ENCODE measurements around the gene JPT1. TPM values are rescaled to one million over a fixed set of nuclear protein-coding genes. Genes with fewer than 3 reads are reported as not detected.

JPT1 gene
- total RNA-seq, 1 experiment from 2014 or later = 448 TPM

DNA sequence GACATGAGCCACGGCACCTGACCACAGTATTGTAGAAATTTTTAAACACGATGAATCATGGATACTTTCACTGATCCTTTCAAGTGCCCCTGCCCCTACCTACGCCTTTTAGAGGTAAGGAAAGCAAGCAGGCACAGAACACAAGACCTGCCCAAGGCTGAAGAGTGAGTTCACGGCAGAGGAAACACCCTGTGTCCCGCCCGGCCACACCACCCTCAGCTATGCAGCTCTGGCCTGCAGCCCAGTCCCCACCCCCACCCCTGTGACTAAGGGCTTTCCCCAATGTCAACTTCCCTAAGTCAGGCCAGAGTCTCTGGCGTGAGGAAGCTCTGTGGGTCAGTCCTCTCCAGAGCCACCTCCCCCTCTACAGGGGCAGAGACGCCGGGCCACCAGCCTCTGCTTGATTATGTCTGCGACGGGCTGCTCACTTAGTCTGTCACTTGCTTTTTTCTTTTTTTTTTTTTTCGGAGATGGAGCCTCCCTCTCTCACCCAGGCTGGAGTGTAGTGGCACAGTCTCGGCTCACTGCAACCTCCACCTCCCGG, 58.2 kb downstream of the JPT1 start:
- ChIA-PET POLR2A (no interaction called here), CTCF (no interaction called here)
- peak; percentile 73 for ATAC-seq
- TF ChIP-seq, protein P1, sequence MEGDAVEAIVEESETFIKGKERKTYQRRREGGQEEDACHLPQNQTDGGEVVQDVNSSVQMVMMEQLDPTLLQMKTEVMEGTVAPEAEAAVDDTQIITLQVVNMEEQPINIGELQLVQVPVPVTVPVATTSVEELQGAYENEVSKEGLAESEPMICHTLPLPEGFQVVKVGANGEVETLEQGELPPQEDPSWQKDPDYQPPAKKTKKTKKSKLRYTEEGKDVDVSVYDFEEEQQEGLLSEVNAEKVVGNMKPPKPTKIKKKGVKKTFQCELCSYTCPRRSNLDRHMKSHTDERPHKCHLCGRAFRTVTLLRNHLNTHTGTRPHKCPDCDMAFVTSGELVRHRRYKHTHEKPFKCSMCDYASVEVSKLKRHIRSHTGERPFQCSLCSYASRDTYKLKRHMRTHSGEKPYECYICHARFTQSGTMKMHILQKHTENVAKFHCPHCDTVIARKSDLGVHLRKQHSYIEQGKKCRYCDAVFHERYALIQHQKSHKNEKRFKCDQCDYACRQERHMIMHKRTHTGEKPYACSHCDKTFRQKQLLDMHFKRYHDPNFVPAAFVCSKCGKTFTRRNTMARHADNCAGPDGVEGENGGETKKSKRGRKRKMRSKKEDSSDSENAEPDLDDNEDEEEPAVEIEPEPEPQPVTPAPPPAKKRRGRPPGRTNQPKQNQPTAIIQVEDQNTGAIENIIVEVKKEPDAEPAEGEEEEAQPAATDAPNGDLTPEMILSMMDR (IDR thresholded peaks at IDR 0.05) = no peak
- TF ChIP-seq TCF7L2 (IDR thresholded peaks at IDR 0.05; ENCODE audit: low read depth, low read length) (no peak), POLR2AphosphoS5 (IDR thresholded peaks at IDR 0.05; ENCODE audit: low read depth, low read length) (peak; percentile 53; the same call in 1 of the 2 replicates), SIN3A (IDR thresholded peaks at IDR 0.05; ENCODE audit: borderline replicate concordance, insufficient read depth, low read depth, low read length) (no peak)
- TF ChIP-seq, protein P2, sequence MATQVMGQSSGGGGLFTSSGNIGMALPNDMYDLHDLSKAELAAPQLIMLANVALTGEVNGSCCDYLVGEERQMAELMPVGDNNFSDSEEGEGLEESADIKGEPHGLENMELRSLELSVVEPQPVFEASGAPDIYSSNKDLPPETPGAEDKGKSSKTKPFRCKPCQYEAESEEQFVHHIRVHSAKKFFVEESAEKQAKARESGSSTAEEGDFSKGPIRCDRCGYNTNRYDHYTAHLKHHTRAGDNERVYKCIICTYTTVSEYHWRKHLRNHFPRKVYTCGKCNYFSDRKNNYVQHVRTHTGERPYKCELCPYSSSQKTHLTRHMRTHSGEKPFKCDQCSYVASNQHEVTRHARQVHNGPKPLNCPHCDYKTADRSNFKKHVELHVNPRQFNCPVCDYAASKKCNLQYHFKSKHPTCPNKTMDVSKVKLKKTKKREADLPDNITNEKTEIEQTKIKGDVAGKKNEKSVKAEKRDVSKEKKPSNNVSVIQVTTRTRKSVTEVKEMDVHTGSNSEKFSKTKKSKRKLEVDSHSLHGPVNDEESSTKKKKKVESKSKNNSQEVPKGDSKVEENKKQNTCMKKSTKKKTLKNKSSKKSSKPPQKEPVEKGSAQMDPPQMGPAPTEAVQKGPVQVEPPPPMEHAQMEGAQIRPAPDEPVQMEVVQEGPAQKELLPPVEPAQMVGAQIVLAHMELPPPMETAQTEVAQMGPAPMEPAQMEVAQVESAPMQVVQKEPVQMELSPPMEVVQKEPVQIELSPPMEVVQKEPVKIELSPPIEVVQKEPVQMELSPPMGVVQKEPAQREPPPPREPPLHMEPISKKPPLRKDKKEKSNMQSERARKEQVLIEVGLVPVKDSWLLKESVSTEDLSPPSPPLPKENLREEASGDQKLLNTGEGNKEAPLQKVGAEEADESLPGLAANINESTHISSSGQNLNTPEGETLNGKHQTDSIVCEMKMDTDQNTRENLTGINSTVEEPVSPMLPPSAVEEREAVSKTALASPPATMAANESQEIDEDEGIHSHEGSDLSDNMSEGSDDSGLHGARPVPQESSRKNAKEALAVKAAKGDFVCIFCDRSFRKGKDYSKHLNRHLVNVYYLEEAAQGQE (IDR thresholded peaks at IDR 0.05; ENCODE audit: insufficient read depth in 1 of 2, low read depth in 2 of 2, low read length in 1 of 2) = no peak
- DNase-seq (ENCODE audit: low read depth, low spot score) = peak; percentile 80
- BruUV-seq (replicated peaks) = no TSS peak
- H3K4me3 ChIP-seq (ENCODE audit: low read depth in 2 of 2, low read length in 2 of 2) = no peak overlapping the region
- in situ Hi-C loops (cut with HindIII; ENCODE audit: low pct_unique_long_range_greater_than_20kb, low sequenced_read_pairs) (no loop called here), intact Hi-C loops (cut with micrococcal nuclease; ENCODE audit: unreplicated experiment) (no loop called here)
- no peaks in the 10 kb centered on the region for H3K9me3 ChIP-seq (ENCODE audit: control insufficient read depth, insufficient read depth, low read depth, low read length)
- H3K4me1 ChIP-seq (ENCODE audit: control insufficient read depth, insufficient read depth, low read length) = peaks cover 35% of the 10 kb centered on the region
- H3K27ac ChIP-seq (ENCODE audit: low read length) = peak overlapping the region; percentile 30; the same call in 1 of the 2 replicates
- H3K27me3 ChIP-seq (ENCODE audit: control insufficient read depth, insufficient read depth, low read length) = no peaks in the 10 kb centered on the region
- peaks cover 2% of the 10 kb centered on the region; the same call in 1 of the 2 replicates for H3K36me3 ChIP-seq (ENCODE audit: control insufficient read depth, insufficient read depth, low read length)

DNA sequence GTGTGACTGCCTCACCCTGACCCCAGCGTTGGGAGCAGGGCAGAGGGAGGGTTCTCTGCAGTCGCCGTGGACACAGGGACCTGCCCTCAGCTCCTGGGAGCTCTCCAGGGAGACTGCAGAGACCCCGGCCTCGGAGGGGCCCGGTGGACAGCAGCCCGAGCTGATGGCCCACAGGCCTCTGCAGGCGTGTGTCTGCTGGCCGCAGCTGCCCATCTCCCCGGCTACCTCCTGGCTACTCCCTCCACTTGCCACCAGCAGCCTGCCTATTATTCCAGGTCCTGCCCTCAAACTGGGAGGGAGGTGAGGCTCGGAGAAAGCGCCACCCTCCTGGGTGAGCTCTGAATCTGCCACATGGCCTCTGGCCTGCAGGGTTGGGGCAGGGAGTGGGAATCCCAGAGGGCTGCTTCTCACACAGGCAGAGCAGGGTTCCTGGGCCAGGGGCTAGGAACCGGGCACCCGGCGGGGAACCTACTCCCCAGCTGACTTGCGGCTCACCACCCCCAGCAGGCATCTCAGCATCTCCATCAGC, 59.4 kb downstream of the JPT1 start:
- peaks cover 47% of the 10 kb centered on the region for H3K4me1 ChIP-seq (ENCODE audit: control insufficient read depth, insufficient read depth, low read length)
- no peak for TF ChIP-seq TCF7L2 (IDR thresholded peaks at IDR 0.05; ENCODE audit: low read depth, low read length)
- TF ChIP-seq SIN3A (IDR thresholded peaks at IDR 0.05; ENCODE audit: borderline replicate concordance, insufficient read depth, low read depth, low read length) = no peak
- TF ChIP-seq, protein P1 (IDR thresholded peaks at IDR 0.05) = no peak
- TF ChIP-seq POLR2AphosphoS5 (IDR thresholded peaks at IDR 0.05; ENCODE audit: low read depth, low read length) = no peak
- TF ChIP-seq, protein P2 (IDR thresholded peaks at IDR 0.05; ENCODE audit: insufficient read depth in 1 of 2, low read depth in 2 of 2, low read length in 1 of 2) = no peak
- DNase-seq (ENCODE audit: low read depth, low spot score) = no peak
- no peaks in the 10 kb centered on the region for H3K36me3 ChIP-seq (ENCODE audit: control insufficient read depth, insufficient read depth, low read length)
- peak overlapping the region; percentile 8; the same call in 1 of the 2 replicates for H3K27ac ChIP-seq (ENCODE audit: low read length)
- intact Hi-C loops (cut with micrococcal nuclease; ENCODE audit: unreplicated experiment) = no loop called here
- no peaks in the 10 kb centered on the region for H3K27me3 ChIP-seq (ENCODE audit: control insufficient read depth, insufficient read depth, low read length)
- in situ Hi-C loops (cut with HindIII; ENCODE audit: low pct_unique_long_range_greater_than_20kb, low sequenced_read_pairs) = no loop called here
- 0 out of 2 replicates have a peak, but pooled peaks have one; percentile 10 for ATAC-seq
- H3K9me3 ChIP-seq (ENCODE audit: control insufficient read depth, insufficient read depth, low read depth, low read length) = no peaks in the 10 kb centered on the region
- POLR2A ChIA-PET = no interaction called here
- H3K4me3 ChIP-seq (ENCODE audit: low read depth in 2 of 2, low read length in 2 of 2) = no peak overlapping the region
- CTCF ChIA-PET = no interaction called here
- BruUV-seq (replicated peaks) = no TSS peak

Measured in Panc1 (cell line).